K562 (cell line): ENCODE measurements around the gene ARSK.

Source experiments
- ETV6 ChIP-seq, 3 experiments: fragments of 150-350 bp in 1 of 3; sonication (generic) in 1 of 3; formaldehyde crosslinking in 1 of 3; IDR thresholded peaks; 2 replicates each; pipeline versions ENCODE4 v1.6.1 to v1.8.0; 2014 to 2022; ENCODE audit warnings: borderline replicate concordance in 2 of 3, low read depth in 2 of 3, antibody characterized with exemption in 1 of 3, low read length in 1 of 3, mild to moderate bottlenecking in 1 of 3, missing genetic modification reagents in 1 of 3
- HDAC6 ChIP-seq: IDR thresholded peaks from 2 replicates; pipeline ENCODE4 v1.6.1; 2012; ENCODE audit warnings: low read depth, mild to moderate bottlenecking, control low read depth, inconsistent platforms, low read length, moderate library complexity
- NR1H2 ChIP-seq: sonication (generic); formaldehyde crosslinking; IDR thresholded peaks from 2 replicates; pipeline ENCODE4 v1.4.0; 2020; ENCODE audit warnings: mild to moderate bottlenecking, missing genetic modification reagents
- POLR3G ChIP-seq: IDR thresholded peaks from 2 replicates; pipeline ENCODE4 v1.6.1; 2011; ENCODE audit not compliant: insufficient read length, insufficient replicate concordance; ENCODE audit errors: extremely low read depth
- RB1 ChIP-seq: fragments of 450-650 bp; IDR thresholded peaks from 2 replicates; pipeline ENCODE4 v1.6.1; 2017; ENCODE audit warnings: low read depth, mild to moderate bottlenecking
- SMAD3 ChIP-seq: fragments of 450-650 bp; formaldehyde crosslinking; conservative IDR thresholded peaks from 2 replicates; pipeline ENCODE4 v1.4.0; 2020; ENCODE audit warnings: mild to moderate bottlenecking
- XRCC4 ChIP-seq: IDR thresholded peaks from one replicate; pipeline ENCODE4 v1.6.1; 2011; ENCODE audit not compliant: insufficient read depth, insufficient read length; ENCODE audit errors: extremely low read depth
- TF ChIP-seq, protein P1 (sequence below), 3 experiments: IDR thresholded peaks in 2 of 3; conservative IDR thresholded peaks in 1 of 3; 2 replicates each; pipeline ENCODE4 v1.5.1; 2011 to 2012; ENCODE audit warnings: low read length in 3 of 3, mild to moderate bottlenecking in 3 of 3, control low read depth in 2 of 3, improper control_type of control experiment in 1 of 3, inconsistent platforms in 1 of 3, low read depth in 1 of 3, mixed read lengths in 1 of 3, moderate library complexity in 1 of 3; ENCODE audit not compliant: insufficient read depth in 2 of 3
- TF ChIP-seq, protein P2 (sequence below), 2 experiments: fragments of 450-650 bp; formaldehyde crosslinking in 1 of 2; IDR thresholded peaks; 2 replicates each; pipeline versions ENCODE4 v1.4.0 to v1.6.1; 2014 to 2020; ENCODE audit warnings: mild to moderate bottlenecking in 2 of 2, borderline replicate concordance in 1 of 2, low read depth in 1 of 2
- TF ChIP-seq, protein P3 (sequence below), 2 experiments: IDR thresholded peaks; 2 replicates each; pipeline ENCODE4 v1.6.1; 2011; ENCODE audit warnings: borderline replicate concordance in 1 of 2, control low read depth in 1 of 2, low read depth in 1 of 2, low read length in 1 of 2, mild to moderate bottlenecking in 1 of 2, mixed read lengths in 1 of 2, moderate library complexity in 1 of 2; ENCODE audit not compliant: insufficient read depth in 1 of 2, insufficient read length in 1 of 2, poor library complexity in 1 of 2, severe bottlenecking in 1 of 2; ENCODE audit errors: extremely low read depth in 1 of 2
- TF ChIP-seq, protein P4 (sequence below): IDR thresholded peaks from 3 replicates; pipeline ENCODE4 v1.6.1; 2011; ENCODE audit warnings: borderline replicate concordance, mild to moderate bottlenecking, moderate library complexity; ENCODE audit not compliant: insufficient read length; ENCODE audit errors: extremely low read depth

DNA sequence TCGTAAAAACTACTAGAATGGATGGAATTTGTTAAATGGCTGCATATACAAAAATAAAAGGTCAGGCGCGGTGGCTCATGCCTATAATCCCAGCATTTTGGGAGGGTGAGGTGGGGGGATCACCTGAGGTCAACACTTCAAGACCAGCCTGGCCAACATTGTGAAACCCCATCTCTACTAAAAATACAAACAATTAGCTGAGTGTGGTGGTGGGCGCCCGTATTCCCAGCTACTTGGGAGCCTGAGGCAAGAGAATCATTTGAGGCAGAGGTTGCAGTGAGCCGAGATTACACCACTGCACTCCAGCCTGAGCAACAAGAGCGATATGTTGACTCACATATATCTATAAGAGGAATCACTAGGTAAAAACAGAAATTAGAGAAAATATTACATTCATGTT, 55.6 kb downstream of the ARSK start:
- TF ChIP-seq POLR3G (no peak), NR1H2 (CRISPR knock-in tag) (no peak), HDAC6 (no peak), ETV6 (IDR thresholded peaks at IDR 0.05; ENCODE audit: borderline replicate concordance in 1 of 2, low read depth in 2 of 2, low read length in 1 of 2) (no peak), ETV6 (CRISPR knock-in tag; IDR thresholded peaks at IDR 0.05; ENCODE audit: borderline replicate concordance) (no peak), XRCC4 (no peak), SMAD3 (CRISPR knock-in tag) (no peak), RB1 (no peak)
- TF ChIP-seq, protein P1, sequence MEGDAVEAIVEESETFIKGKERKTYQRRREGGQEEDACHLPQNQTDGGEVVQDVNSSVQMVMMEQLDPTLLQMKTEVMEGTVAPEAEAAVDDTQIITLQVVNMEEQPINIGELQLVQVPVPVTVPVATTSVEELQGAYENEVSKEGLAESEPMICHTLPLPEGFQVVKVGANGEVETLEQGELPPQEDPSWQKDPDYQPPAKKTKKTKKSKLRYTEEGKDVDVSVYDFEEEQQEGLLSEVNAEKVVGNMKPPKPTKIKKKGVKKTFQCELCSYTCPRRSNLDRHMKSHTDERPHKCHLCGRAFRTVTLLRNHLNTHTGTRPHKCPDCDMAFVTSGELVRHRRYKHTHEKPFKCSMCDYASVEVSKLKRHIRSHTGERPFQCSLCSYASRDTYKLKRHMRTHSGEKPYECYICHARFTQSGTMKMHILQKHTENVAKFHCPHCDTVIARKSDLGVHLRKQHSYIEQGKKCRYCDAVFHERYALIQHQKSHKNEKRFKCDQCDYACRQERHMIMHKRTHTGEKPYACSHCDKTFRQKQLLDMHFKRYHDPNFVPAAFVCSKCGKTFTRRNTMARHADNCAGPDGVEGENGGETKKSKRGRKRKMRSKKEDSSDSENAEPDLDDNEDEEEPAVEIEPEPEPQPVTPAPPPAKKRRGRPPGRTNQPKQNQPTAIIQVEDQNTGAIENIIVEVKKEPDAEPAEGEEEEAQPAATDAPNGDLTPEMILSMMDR (IDR thresholded peaks at IDR 0.05 in 2 of 3, conservative IDR thresholded peaks at IDR 0.05 in 1 of 3; ENCODE audit: insufficient read depth in 2 of 3, low read depth in 1 of 3, low read length in 3 of 3), result no peak
- TF ChIP-seq, protein P2, sequence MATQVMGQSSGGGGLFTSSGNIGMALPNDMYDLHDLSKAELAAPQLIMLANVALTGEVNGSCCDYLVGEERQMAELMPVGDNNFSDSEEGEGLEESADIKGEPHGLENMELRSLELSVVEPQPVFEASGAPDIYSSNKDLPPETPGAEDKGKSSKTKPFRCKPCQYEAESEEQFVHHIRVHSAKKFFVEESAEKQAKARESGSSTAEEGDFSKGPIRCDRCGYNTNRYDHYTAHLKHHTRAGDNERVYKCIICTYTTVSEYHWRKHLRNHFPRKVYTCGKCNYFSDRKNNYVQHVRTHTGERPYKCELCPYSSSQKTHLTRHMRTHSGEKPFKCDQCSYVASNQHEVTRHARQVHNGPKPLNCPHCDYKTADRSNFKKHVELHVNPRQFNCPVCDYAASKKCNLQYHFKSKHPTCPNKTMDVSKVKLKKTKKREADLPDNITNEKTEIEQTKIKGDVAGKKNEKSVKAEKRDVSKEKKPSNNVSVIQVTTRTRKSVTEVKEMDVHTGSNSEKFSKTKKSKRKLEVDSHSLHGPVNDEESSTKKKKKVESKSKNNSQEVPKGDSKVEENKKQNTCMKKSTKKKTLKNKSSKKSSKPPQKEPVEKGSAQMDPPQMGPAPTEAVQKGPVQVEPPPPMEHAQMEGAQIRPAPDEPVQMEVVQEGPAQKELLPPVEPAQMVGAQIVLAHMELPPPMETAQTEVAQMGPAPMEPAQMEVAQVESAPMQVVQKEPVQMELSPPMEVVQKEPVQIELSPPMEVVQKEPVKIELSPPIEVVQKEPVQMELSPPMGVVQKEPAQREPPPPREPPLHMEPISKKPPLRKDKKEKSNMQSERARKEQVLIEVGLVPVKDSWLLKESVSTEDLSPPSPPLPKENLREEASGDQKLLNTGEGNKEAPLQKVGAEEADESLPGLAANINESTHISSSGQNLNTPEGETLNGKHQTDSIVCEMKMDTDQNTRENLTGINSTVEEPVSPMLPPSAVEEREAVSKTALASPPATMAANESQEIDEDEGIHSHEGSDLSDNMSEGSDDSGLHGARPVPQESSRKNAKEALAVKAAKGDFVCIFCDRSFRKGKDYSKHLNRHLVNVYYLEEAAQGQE (IDR thresholded peaks at IDR 0.05; ENCODE audit: borderline replicate concordance), result no peak
- TF ChIP-seq, protein P2 (CRISPR knock-in tag; IDR thresholded peaks at IDR 0.05; ENCODE audit: low read depth), result no peak
- TF ChIP-seq, protein P3, sequence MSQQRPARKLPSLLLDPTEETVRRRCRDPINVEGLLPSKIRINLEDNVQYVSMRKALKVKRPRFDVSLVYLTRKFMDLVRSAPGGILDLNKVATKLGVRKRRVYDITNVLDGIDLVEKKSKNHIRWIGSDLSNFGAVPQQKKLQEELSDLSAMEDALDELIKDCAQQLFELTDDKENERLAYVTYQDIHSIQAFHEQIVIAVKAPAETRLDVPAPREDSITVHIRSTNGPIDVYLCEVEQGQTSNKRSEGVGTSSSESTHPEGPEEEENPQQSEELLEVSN (IDR thresholded peaks at IDR 0.05; ENCODE audit: borderline replicate concordance in 1 of 2, extremely low read depth in 1 of 2, insufficient read depth in 1 of 2, insufficient read length in 1 of 2, low read depth in 1 of 2, low read length in 1 of 2, poor library complexity in 1 of 2, severe bottlenecking in 1 of 2), result no peak
- TF ChIP-seq, protein P4, sequence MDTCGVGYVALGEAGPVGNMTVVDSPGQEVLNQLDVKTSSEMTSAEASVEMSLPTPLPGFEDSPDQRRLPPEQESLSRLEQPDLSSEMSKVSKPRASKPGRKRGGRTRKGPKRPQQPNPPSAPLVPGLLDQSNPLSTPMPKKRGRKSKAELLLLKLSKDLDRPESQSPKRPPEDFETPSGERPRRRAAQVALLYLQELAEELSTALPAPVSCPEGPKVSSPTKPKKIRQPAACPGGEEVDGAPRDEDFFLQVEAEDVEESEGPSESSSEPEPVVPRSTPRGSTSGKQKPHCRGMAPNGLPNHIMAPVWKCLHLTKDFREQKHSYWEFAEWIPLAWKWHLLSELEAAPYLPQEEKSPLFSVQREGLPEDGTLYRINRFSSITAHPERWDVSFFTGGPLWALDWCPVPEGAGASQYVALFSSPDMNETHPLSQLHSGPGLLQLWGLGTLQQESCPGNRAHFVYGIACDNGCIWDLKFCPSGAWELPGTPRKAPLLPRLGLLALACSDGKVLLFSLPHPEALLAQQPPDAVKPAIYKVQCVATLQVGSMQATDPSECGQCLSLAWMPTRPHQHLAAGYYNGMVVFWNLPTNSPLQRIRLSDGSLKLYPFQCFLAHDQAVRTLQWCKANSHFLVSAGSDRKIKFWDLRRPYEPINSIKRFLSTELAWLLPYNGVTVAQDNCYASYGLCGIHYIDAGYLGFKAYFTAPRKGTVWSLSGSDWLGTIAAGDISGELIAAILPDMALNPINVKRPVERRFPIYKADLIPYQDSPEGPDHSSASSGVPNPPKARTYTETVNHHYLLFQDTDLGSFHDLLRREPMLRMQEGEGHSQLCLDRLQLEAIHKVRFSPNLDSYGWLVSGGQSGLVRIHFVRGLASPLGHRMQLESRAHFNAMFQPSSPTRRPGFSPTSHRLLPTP, result no peak
